ENCODE results near the gene MAGED1. TPM values are rescaled to one million over a fixed set of nuclear protein-coding genes. Genes with fewer than 3 reads are reported as not detected.

The MAGED1 gene
- total RNA-seq, 4 donors from 2014 or later: 34.2 to 54.8 (median 43.5) TPM

DNA sequence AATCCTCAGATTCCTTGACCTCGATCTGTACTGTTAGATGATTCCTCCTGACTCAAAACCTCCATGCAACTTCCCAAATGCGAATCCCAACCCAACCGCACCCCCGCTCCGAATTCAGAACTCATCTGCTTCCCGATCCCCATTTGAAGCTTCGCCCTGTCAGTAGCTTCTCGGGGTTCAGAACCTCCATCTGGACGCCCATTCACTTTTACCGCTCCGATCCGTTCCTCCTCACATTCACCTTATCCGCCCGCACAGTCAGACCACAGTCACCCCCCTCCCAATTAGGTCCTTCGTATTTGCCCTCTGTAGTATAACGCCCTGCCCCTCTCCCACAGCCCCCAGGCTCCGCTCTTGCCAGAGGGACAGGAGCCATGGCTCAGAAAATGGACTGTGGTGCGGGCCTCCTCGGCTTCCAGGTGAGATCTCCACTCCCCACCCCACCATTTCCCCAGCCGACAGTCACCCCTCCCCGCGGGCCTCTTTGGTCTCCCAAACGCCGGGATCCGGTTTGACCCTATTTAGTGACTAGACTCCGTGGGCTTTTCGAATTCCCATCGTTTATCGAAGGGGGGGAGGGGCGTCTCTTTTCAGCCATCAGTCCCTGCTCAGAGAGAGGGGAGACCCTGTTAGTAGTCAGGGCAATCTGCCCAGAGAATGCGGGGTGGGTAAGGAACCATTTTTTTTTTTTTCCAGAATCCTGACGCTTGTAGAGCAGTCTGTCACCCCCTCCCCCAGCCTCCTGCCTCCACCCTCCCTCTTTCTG lies 691 bp downstream of the MAGED1 start:
- no peak for ATAC-seq
- Histone ChIP-seq H3K4me1 (peaks cover 0 to 23% (median 5%) of the 10 kb centered on the region in 3 donors), H3K9me3 (no peaks in the 10 kb centered on the region), H3K27me3 (no peaks in the 10 kb centered on the region), H3K36me3 (peaks cover 0 to 21% of the 10 kb centered on the region in 2 donors), H3K27ac (peak overlapping the region; percentile 72 to 87 (median 84)), H3K4me3 (peak overlapping the region; percentile 60 to 62)
- 1 to 16% methylated on average over 10 to 19 of the region's 32 CpGs for WGBS, 2 donors (ENCODE audit: low coverage in 1 of 2)
- TF ChIP-seq, protein P1, sequence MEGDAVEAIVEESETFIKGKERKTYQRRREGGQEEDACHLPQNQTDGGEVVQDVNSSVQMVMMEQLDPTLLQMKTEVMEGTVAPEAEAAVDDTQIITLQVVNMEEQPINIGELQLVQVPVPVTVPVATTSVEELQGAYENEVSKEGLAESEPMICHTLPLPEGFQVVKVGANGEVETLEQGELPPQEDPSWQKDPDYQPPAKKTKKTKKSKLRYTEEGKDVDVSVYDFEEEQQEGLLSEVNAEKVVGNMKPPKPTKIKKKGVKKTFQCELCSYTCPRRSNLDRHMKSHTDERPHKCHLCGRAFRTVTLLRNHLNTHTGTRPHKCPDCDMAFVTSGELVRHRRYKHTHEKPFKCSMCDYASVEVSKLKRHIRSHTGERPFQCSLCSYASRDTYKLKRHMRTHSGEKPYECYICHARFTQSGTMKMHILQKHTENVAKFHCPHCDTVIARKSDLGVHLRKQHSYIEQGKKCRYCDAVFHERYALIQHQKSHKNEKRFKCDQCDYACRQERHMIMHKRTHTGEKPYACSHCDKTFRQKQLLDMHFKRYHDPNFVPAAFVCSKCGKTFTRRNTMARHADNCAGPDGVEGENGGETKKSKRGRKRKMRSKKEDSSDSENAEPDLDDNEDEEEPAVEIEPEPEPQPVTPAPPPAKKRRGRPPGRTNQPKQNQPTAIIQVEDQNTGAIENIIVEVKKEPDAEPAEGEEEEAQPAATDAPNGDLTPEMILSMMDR (IDR thresholded peaks at IDR 0.05): no peak
- TF ChIP-seq POLR2A (IDR thresholded peaks at IDR 0.05) (no peak), POLR2AphosphoS5 (IDR thresholded peaks at IDR 0.05) (no peak), EP300 (IDR thresholded peaks at IDR 0.05) (no peak)

DNA sequence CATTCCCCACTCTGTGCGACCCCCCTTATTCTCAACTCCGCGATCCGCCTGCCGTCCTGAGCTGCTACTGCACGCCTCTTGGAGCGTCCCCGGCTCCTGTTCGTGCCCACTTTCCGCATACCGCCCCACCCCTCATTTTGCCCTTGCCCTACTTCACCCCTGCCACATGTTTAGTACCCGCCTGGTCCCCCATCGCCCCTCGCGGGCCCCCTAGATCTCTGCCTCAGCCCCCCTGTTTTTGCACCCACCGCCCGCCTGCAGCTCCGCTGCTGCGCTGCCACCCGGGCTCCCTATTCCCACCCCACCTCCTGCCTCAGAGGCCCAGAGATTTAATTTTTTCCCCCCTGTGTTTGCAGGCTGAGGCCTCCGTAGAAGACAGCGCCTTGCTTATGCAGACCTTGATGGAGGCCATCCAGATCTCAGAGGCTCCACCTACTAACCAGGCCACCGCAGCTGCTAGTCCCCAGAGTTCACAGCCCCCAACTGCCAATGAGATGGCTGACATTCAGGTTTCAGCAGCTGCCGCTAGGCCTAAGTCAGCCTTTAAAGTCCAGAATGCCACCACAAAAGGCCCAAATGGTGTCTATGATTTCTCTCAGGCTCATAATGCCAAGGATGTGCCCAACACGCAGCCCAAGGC lies 1.4 kb downstream of the MAGED1 start:
- Histone ChIP-seq H3K4me3 (peak overlapping the region; percentile 60 to 62), H3K36me3 (peaks cover 0 to 28% of the 10 kb centered on the region in 2 donors), H3K27ac (peak overlapping the region; percentile 35 to 87 (median 84)), H3K4me1 (peaks cover 0 to 23% (median 5%) of the 10 kb centered on the region in 3 donors), H3K9me3 (no peaks in the 10 kb centered on the region), H3K27me3 (no peaks in the 10 kb centered on the region)
- ATAC-seq: no peak
- no peak for TF ChIP-seq EP300 (IDR thresholded peaks at IDR 0.05)
- TF ChIP-seq, protein P1 (IDR thresholded peaks at IDR 0.05): no peak
- no peak for TF ChIP-seq POLR2AphosphoS5 (IDR thresholded peaks at IDR 0.05)
- TF ChIP-seq POLR2A (IDR thresholded peaks at IDR 0.05): no peak
- WGBS, 2 donors (ENCODE audit: low coverage in 1 of 2): 1 to 28% methylated on average over 5 to 14 of the region's 25 CpGs

DNA sequence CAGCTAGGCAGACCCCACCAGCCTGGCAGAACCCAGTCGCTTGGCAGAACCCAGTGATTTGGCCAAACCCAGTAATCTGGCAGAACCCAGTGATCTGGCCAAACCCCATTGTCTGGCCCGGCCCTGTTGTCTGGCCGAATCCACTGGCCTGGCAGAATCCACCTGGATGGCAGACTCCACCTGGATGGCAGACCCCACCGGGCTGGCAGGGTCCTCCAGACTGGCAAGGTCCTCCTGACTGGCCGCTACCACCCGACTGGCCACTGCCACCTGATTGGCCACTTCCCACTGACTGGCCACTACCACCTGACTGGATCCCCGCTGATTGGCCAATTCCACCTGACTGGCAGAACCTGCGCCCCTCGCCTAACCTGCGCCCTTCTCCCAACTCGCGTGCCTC lies 3.2 kb downstream of the MAGED1 start:
- 100% methylated on average over 1 of the region's 12 CpGs; no CpG with 5 or more reads in 1 of the 2 donors for WGBS, 2 donors (ENCODE audit: low coverage in 1 of 2)

DNA sequence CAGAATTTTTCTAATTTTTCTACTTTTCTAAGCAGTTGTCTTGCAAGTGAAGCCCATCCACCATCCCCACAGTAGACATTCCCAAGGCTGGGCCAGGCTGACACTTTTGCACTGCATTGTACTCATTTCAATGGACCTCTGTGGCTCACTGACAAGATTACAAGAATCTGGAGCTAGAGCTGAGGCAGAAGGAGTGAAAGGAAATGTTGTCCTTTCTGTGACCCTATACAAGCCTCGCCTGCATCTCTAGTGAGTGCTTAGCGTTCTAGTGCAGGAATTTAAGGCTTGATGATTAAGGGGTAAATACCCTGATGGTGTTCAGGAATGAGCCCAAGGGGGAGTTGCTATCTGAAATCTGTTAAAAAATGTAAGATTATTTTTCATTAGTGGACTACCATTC lies 6.3 kb downstream of the MAGED1 start:
- WGBS, 2 donors (ENCODE audit: low coverage in 1 of 2): 41 to 43% methylated on average over 1 to 2 of the region's 2 CpGs
- no peak for ATAC-seq
- peaks cover 0 to 64% of the 10 kb centered on the region in 2 donors for H3K36me3 ChIP-seq
- H3K4me3 ChIP-seq: no peak overlapping the region
- no peaks in the 10 kb centered on the region for H3K9me3 ChIP-seq
- no peak overlapping the region for H3K27ac ChIP-seq
- no peaks in the 10 kb centered on the region for H3K27me3 ChIP-seq
- H3K4me1 ChIP-seq: peaks cover 0 to 9% (median 0%) of the 10 kb centered on the region in 3 donors
- no peak for TF ChIP-seq EP300 (IDR thresholded peaks at IDR 0.05)
- no peak for TF ChIP-seq POLR2A (IDR thresholded peaks at IDR 0.05)
- TF ChIP-seq, protein P1 (IDR thresholded peaks at IDR 0.05): no peak
- no peak for TF ChIP-seq POLR2AphosphoS5 (IDR thresholded peaks at IDR 0.05)

More for the DNA sequence above, 3.2 kb downstream of the MAGED1 start:
- ATAC-seq: no peak
- TF ChIP-seq, protein P1 (IDR thresholded peaks at IDR 0.05): no peak
- TF ChIP-seq EP300 (IDR thresholded peaks at IDR 0.05) (no peak), POLR2A (IDR thresholded peaks at IDR 0.05) (no peak), POLR2AphosphoS5 (IDR thresholded peaks at IDR 0.05) (no peak)
- Histone ChIP-seq H3K4me3 (no peak overlapping the region), H3K27me3 (no peaks in the 10 kb centered on the region), H3K36me3 (peaks cover 0 to 45% of the 10 kb centered on the region in 2 donors), H3K27ac (no peak overlapping the region), H3K4me1 (peaks cover 0 to 23% (median 5%) of the 10 kb centered on the region in 3 donors), H3K9me3 (no peaks in the 10 kb centered on the region)

All from gastroesophageal sphincter (tissue), 4 donors.